CD4-positive, alpha-beta T cell treated with Interleukin-4 for 1 hour (primary cell): ENCODE measurements around the gene DOCK7.

Experiments used
- DNase-seq, 2 donors: peaks; one replicate each; pipeline ENCODE4 v3.0.0-alpha.2; 2020 to 2022

The DOCK7 gene

GRCh38 chr1:62439652-62440371, 248.4 kb downstream of the DOCK7 start:
- peak in 1 of 2 donors; percentile 24 for DNase-seq

- DNase-seq, result no peak
These were observed 250.0 kb downstream of the DOCK7 start for GRCh38 chr1:62438163-62438562.

- DNase-seq, result peak; percentile 15 to 48
These were observed 250.8 kb downstream of the DOCK7 start for GRCh38 chr1:62437273-62437940.

GRCh38 chr1:62436466-62437272, 251.5 kb downstream of the DOCK7 start, which contains the start of gene USP1:
Gene USP1 (plus strand): TSS chr1:62437049. CDS start chr1:62439868, 2,819 bp downstream.
- DNase-seq, result peak; percentile 99

- DNase-seq, result no peak
These were observed 252.1 kb downstream of the DOCK7 start for GRCh38 chr1:62436039-62436465.

- no peak for DNase-seq
These were observed 252.8 kb downstream of the DOCK7 start for GRCh38 chr1:62435231-62436038.

- no peak for DNase-seq
These were observed 253.6 kb downstream of the DOCK7 start for GRCh38 chr1:62434618-62435001.

- DNase-seq, result no peak
These were observed 254.1 kb downstream of the DOCK7 start for GRCh38 chr1:62433861-62434617.

- DNase-seq, result no peak
These were observed 258.6 kb downstream of the DOCK7 start for GRCh38 chr1:62429581-62429980.

GRCh38 chr1:62428351-62428750, 259.8 kb downstream of the DOCK7 start:
- DNase-seq, result no peak

GRCh38 chr1:62426794-62427193, 261.4 kb downstream of the DOCK7 start:
- DNase-seq, result no peak

GRCh38 chr1:62426237-62426636, 261.9 kb downstream of the DOCK7 start:
- no peak for DNase-seq

- no peak for DNase-seq
These were observed 263.1 kb downstream of the DOCK7 start for GRCh38 chr1:62425041-62425440.

GRCh38 chr1:62424411-62424810, 263.8 kb downstream of the DOCK7 start:
- no peak for DNase-seq

GRCh38 chr1:62423580-62424242, 264.5 kb downstream of the DOCK7 start:
- DNase-seq, result no peak

GRCh38 chr1:62420214-62420613, 268.0 kb downstream of the DOCK7 start:
- DNase-seq, result no peak

- DNase-seq, result no peak
These were observed 270.7 kb downstream of the DOCK7 start for GRCh38 chr1:62417351-62417999.

- no peak for DNase-seq
These were observed 272.5 kb downstream of the DOCK7 start for GRCh38 chr1:62415687-62416086.

GRCh38 chr1:62407398-62408009, 280.7 kb downstream of the DOCK7 start:
- peak in 1 of 2 donors; percentile 54 for DNase-seq

GRCh38 chr1:62406576-62406975, 281.6 kb downstream of the DOCK7 start:
- no peak for DNase-seq
